Ammon's horn (tissue), 1 donor: Measurements from ENCODE around the gene MINDY4B.
A peak's percentile ranks its signal among the peaks of the same experiment; 100 is the strongest.

Experiments
- DNase-seq: peaks from one replicate; pipeline ENCODE4 v3.0.0-alpha.2; 2016; ENCODE audit warnings: low spot score

Gene MINDY4B

GRCh38 chr3:150905339-150905738 lies at the start of gene MINDY4B:
MINDY4B (minus strand) TSS chr3:150905439; CDS start chr3:150905439, 0 bp downstream.
- DNase-seq = no peak

DNA sequence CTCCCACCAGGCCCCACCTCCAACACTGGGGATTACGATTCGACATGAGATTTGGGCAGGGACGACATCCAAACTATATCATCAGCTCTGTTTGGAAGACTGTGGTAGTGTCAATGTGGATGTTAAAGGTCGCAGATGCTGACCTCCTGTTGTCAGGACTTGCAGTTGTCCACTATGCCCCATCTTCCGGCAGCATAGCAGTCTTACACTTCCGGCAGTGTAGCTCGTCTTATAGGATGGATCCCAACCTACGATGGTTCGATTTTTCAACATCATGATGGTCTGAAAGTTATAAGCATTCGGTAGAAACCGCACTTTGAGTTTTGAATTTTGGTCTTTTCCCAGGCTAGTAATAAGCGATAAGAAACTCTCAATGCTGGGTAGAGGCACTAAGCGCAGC lies 46.7 kb upstream of the MINDY4B start:
- DNase-seq = no peak

GRCh38 chr3:150945226-150946032 lies 40.2 kb upstream of the MINDY4B start:
- no peak for DNase-seq

DNA sequence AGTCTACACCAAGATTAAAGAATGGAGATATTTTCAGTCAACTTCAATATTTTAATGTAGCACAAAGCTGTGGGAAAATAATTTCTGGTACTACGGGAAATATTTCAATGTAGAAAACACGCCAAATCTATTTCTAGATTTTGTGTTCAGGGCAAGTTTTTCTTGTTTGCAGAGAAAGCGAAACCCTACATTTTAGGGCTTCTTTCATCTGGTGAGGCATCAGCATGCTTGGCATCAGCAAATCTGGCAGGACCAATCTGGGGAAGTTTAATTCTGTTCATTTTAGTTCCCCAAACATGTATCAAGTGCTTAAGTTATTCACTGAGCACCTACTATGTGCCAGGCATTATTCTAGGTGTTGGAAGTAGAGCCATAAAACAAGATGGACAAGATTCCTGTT lies 37.0 kb upstream of the MINDY4B start:
- DNase-seq = no peak

GRCh38 chr3:150936693-150937092 lies 31.5 kb upstream of the MINDY4B start:
- no peak for DNase-seq

DNA sequence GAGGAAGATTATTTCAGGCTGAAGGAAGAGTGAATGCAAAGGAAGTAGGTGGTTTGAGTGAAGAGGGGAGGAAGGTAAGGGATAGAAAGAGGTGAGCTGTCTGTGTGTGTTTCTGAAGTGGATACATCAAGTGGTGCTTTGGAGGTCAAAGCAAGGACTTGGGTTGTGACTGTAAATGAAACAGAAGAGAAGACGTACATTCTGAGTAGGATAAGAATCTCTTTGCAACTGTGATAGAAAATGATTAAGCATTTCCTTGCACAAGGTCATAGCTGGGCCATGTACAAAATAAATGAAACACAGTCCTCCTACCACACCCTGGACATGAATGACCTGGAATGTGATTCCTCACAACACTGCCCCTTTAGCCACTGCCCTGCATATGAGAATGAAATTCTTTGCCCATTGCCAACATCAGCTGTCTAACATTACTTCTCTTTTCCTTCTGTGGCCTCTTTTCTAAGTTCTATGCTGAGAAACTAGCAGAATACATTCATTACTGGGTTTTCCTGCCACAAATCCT lies 28.3 kb upstream of the MINDY4B start:
- no peak for DNase-seq

DNA sequence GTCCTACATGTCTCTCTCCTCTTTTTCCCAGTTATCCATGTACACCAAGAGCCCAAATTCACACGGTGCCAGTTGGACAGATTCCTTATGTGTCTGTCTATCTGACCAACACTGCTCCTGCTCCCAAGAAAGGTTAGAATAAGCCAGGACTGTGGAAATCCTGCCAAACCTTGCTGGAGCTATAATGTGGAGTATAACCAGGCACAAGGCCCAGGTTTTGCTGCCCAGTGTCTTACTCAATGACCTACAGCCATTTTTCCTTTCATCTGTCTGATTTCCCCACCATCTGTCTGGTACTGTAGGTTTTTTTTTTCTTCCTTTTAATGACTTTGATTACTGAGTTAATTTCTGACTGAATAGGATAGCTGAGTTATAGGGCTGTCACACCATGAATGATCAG lies 26.5 kb upstream of the MINDY4B start:
- DNase-seq = no peak

DNA sequence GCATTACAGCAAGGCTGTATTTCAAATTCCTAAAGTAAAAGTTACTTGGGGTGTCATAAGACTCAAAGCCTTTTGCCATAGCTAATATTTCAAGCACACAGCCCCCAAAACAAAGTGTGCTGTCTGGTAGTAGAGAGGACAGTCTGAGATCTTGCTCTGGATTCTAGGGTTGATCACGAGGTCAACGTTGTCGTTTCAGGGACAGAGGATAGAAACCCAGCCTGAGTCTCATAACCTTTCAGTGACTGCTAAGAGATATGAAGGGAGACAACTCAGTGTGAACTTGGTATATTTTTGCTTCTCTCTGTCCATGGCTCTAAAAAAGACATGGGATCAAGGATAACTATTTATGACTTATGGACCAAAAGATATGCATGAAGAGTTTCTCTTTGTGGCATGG lies 25.6 kb upstream of the MINDY4B start:
- no peak for DNase-seq

DNA sequence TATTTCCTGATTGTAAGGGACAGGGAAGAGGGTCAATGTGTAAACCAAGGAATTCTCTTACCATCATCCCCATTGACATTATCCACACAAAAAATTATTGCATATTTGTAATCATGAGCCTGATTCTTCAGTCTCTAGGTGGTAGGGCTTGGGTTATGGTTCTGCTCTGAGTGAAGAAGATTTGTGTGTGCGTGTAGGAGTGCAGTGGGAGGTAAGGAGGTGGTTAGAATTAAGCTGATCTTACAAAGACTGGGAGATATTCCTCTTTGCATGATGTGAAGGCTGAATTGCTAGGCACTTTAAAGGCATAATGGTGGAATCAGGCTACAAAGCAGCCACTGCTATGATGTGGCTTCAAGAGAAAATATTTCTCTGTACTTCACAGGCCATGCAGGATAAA lies 23.0 kb upstream of the MINDY4B start:
- DNase-seq = no peak

GRCh38 chr3:150926328-150926727 lies 21.1 kb upstream of the MINDY4B start:
- no peak for DNase-seq

- no peak for DNase-seq
Observed at GRCh38 chr3:150925751-150926201, 20.5 kb upstream of the MINDY4B start.

DNA sequence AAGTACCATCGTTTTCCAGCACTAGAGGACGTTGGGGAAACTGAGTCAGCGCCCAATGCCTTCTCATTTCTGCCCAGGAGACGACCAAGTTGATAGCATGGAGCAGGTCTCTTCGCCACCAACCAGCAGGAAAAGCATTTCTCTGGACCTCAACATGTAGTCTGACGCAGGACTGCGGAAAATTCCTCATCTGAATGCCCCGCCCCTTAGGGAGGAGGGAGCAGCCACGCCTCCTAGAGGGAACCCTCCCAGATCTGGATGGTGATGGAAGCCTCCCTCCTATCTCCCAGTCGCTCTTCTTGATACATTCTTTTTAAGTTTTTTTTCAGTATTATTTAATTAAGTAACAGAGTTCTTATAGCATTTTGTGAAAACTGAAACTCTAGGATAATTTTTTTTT lies 17.4 kb upstream of the MINDY4B start:
- DNase-seq = no peak

GRCh38 chr3:150921209-150921608 lies 16.0 kb upstream of the MINDY4B start:
- DNase-seq = no peak

DNA sequence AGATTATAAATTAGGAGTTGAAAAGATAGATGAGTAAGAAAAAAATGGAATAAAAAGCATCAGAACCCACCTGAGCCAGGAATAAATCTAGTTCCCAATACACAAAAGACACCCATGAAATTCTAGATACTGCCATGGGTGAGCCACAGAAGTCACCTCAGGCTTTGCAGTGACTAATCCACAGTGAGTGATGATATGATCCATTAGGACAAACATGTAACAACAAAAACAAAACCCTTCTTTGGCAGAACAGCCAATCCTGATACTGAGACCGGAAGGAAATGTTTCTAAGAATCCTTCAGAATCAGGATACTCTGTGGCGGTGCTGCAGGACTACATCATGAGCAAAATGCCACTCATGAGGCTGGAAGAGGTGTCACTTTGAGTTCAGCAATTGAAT lies 15.0 kb upstream of the MINDY4B start:
- no peak for DNase-seq

DNA sequence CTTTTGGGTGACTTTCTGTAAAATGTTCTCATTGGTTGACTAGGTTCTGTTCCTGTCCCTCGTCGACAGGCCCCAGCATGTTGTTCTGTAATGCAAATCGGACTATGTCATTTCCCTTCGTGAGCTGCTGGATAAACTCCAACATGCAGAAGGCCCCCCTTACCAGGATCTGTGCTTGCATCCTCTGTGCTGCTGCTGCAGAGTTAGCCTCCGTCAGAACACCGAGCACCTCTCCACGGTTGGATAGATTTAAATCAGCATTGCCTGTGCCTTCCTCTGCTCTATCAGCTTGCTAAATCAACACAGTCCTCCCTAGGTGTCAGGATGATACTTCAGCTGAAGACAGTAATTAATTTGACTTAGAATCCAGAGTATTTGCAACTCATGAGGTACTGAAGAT lies 12.7 kb upstream of the MINDY4B start:
- no peak for DNase-seq

- DNase-seq = peak; percentile 36
Observed at GRCh38 chr3:150913133-150913922, 8.1 kb upstream of the MINDY4B start.

DNA sequence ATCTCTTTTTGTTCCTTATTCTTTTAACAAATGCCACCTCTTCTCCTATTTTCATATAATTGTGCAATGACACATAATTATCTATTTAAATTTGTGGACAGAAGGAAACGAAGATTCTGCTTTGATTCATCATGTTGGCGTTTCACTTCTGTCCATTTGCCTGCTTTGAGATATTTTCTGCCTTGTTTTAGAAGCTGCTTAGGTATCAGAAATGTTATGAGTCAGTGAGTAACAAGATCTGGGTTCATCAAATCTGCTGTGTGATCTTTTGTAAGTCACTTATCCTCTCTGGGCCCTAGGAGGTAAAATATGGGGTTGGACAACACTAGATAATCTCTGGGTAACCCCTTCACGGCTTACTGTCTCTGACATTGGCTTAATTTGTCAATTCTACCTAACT lies 7.3 kb upstream of the MINDY4B start:
- DNase-seq = no peak

- no peak for DNase-seq
Observed at GRCh38 chr3:150911771-150912170, 6.5 kb upstream of the MINDY4B start.

DNA sequence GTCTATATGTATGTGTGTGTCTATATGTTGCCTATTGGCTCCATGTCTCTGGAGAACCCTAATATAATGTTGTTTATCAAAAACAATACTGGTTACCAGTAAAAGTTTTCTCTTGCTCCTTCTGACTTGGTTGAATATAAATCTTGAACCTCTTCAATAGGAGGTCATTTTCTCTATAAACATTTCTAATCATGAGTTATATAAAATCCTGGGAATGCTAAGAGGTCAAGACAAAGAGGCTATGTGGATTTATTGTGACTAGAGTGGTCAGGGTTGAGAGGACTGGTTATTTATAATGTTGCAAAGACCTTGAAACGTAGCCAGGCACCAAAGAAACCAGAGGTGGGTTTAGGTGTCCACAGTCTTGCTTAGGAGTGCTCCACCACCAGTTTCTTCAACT lies 1.2 kb upstream of the MINDY4B start:
- no peak for DNase-seq

GRCh38 chr3:150905746-150906145 lies 507 bp upstream of the MINDY4B start:
- DNase-seq = no peak

DNA sequence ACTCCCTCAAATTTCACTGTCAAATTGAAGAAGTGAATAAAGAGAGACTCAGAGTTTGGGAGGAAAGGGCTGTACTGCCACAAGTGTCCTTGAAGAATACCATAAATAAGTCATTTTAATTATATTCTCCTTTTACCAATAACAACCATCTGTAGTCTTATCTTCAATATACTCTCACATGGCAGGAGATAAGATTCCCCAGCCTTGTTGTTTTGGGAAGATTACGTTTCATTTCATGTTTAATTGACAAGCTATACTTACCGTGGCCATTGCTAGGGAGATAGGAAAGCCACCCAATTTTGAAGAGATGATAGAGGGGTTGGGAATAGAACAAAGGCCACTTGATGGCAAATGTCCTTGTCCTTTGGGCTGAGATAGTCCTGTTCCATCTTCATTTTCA lies 2.3 kb downstream of the MINDY4B start:
- no peak for DNase-seq

DNA sequence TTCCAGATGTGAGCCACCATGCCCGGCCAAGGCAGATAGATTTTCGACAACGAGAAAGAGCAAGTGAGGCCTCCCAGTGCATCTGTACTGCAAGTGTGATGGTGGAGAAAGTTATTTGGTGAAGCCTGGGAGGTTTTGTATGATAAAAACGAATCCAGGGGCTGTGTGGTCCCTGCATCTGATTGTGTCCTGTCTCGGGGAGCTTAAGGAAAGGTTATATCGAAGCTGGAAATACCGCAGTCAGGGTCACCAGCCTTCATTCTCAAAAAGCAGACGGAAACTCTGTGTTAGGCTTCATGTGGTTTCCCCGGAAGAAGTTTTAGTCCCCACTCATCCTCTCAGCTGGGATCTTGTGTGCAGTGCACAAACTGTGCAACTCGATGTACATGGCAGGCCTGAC lies 3.4 kb downstream of the MINDY4B start:
- no peak for DNase-seq

- no peak for DNase-seq
Observed at GRCh38 chr3:150899141-150899540, 6.1 kb downstream of the MINDY4B start.
